Tibial artery (tissue), 4 donors: ENCODE data around the gene EFCAB6.

ENCODE experiments used
- DNase-seq, 2 donors: peaks; one replicate each; pipeline ENCODE4 v3.0.0-alpha.2; 2019
- H3K27ac ChIP-seq, 2 donors: fragments of 200-600 bp; sonication (generic) in 1 of 2; 1 replicate in 1 of 2; 2 replicates in 1 of 2; pipeline ENCODE4 v1.5.1; 2018 to 2019; ENCODE audit warnings: mild to moderate bottlenecking in 1 of 2
- H3K27me3 ChIP-seq, 2 donors: fragments of 200-600 bp; sonication (generic) in 1 of 2; one replicate each; pipeline versions ENCODE4 v1.5.1 to v1.6.0; 2016 to 2019
- H3K36me3 ChIP-seq, 3 donors: fragments of 200-600 bp; sonication (generic) in 2 of 3; one replicate each; pipeline ENCODE4 v1.5.1; 2016 to 2019; ENCODE audit warnings: mild to moderate bottlenecking in 2 of 3
- H3K4me1 ChIP-seq, 4 donors: fragments of 200-600 bp; sonication (generic) in 2 of 4; 1 replicate in 3 of 4; 2 replicates in 1 of 4; pipeline ENCODE4 v1.5.1; 2016 to 2019
- H3K4me3 ChIP-seq, 2 donors: fragments of 200-600 bp; sonication (generic) in 1 of 2; 1 replicate in 1 of 2; 2 replicates in 1 of 2; pipeline ENCODE4 v1.5.1; 2018 to 2019; ENCODE audit warnings: mild to moderate bottlenecking in 2 of 2
- H3K9me3 ChIP-seq, 3 donors: fragments of 200-600 bp; sonication (generic) in 1 of 3; one replicate each; pipeline ENCODE4 v1.5.1; 2016 to 2019
- intact Hi-C: fragments of 100-400 bp; cut with DNase I; formaldehyde crosslinking; loops from one replicate; pipeline ENCODE4 v1.15.0; 2023; ENCODE audit warnings: low total_unique reads
- TF ChIP-seq, protein P1 (sequence below), 2 experiments: fragments of 200-600 bp in 1 of 2; fragments of 450-650 bp in 1 of 2; IDR thresholded peaks; one replicate each; pipeline ENCODE4 v1.5.1; 2017 to 2019; ENCODE audit warnings: antibody characterized with exemption in 2 of 2, mild to moderate bottlenecking in 1 of 2, moderate library complexity in 1 of 2

Gene EFCAB6

DNA sequence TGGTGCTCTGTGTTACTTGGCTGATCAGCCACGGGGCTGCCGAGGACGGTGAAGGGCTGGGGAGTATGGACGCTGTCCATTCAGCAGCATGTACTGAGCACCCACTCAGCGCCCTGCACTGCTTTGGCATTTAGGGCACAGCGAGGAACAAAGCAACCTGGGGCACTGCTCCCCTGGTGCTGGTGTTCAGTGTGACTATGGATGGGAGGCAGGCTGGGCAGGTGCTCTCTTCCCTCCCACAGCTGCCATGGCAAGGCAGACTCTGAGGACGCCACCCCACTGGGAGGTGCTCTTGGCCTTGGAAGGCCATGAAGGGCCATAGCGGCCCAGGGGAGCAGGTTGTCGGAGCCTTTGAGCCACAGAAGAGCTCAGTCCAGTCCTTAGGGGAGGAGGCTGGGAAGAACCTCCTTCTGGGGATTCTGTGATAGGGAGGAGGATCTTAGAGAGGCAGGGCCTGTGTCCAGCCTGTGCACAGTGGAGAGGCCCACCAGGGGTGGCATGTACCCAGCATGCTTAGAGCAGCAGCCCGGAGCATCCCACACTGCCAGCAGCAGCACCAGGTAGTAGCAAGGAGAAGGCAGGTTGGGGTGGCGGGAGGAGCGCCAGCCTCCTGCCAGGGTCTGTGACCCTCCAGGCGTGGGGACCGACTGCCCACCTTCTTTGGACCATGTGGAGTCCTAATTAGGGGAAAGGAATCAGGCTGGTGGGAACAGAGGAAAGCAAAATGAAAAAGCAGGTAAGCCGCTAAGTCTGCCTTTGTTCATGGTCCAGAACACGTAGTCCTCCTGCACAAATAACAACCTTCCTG, 258.4 kb downstream of the EFCAB6 start:
- DNase-seq, result peak in 1 of 2 donors; percentile 44
- Histone ChIP-seq H3K4me3 (no peak overlapping the region), H3K9me3 (peaks cover 0 to 6% (median 5%) of the 10 kb centered on the region in 3 donors), H3K27me3 (no peaks in the 10 kb centered on the region), H3K27ac (no peak overlapping the region), H3K4me1 (no peaks in the 10 kb centered on the region), H3K36me3 (no peaks in the 10 kb centered on the region)
- TF ChIP-seq, protein P1, sequence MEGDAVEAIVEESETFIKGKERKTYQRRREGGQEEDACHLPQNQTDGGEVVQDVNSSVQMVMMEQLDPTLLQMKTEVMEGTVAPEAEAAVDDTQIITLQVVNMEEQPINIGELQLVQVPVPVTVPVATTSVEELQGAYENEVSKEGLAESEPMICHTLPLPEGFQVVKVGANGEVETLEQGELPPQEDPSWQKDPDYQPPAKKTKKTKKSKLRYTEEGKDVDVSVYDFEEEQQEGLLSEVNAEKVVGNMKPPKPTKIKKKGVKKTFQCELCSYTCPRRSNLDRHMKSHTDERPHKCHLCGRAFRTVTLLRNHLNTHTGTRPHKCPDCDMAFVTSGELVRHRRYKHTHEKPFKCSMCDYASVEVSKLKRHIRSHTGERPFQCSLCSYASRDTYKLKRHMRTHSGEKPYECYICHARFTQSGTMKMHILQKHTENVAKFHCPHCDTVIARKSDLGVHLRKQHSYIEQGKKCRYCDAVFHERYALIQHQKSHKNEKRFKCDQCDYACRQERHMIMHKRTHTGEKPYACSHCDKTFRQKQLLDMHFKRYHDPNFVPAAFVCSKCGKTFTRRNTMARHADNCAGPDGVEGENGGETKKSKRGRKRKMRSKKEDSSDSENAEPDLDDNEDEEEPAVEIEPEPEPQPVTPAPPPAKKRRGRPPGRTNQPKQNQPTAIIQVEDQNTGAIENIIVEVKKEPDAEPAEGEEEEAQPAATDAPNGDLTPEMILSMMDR (IDR thresholded peaks at IDR 0.05), result no peak
- intact Hi-C loops, result no loop called here

DNA sequence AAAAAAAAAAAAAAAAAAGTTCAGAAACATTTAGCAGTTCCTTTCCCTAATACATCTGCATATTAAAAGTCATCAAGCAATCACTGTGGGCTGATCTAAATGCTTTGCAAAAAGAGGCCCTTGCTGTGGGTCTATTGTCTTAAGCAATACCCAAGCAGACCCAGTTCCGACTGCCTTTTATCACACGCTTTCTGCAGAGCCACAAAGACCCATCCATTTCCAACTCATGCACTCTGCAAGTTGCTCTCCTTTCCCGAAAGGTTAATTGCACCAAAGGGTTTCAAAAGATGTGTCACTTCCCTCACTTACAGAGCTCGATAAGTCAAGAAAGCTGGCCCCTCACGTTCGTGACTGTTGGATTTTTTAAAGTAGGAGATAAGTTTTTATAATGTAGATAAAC, 261.4 kb downstream of the EFCAB6 start:
- intact Hi-C loops, result no loop called here
- H3K27ac ChIP-seq, result no peak overlapping the region
- H3K36me3 ChIP-seq, result no peaks in the 10 kb centered on the region
- H3K27me3 ChIP-seq, result no peaks in the 10 kb centered on the region
- H3K4me1 ChIP-seq, result no peaks in the 10 kb centered on the region
- H3K4me3 ChIP-seq, result no peak overlapping the region
- DNase-seq, result peak in 1 of 2 donors; percentile 10
- TF ChIP-seq, protein P1 (IDR thresholded peaks at IDR 0.05), result no peak
- no peaks in the 10 kb centered on the region for H3K9me3 ChIP-seq

DNA sequence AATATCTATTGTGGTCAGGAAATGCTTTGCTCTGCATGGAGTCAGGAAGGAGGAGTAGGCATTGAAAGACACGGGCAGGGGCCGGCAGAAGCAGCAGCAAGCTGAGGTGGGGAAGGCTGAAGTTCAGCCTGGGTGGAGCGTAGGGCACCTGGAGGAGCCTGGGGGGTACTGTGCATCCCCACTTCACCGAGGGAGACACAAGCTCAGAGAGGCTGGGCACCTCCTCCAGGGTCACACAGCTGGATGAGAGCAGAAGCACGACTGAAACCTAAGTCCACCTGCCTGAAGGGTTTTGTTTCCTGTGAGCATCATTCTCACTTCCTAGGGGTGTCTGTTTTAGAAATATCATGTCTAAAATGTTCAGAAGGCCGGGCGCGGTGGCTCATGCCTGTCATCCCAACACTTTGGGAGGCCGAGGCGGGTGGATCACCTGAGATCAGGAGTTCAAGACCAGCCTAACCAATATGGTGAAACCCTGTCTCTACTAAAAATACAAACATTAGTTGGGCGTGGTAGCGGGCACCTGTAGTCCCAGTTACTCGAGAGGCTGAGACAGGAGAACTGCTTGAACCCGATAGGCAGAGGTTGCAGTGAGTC, 262.0 kb downstream of the EFCAB6 start:
- H3K4me3 ChIP-seq, result no peak overlapping the region
- TF ChIP-seq, protein P1 (IDR thresholded peaks at IDR 0.05), result no peak
- H3K36me3 ChIP-seq, result no peaks in the 10 kb centered on the region
- peak in 1 of 2 donors; percentile 28 for DNase-seq
- H3K27ac ChIP-seq, result no peak overlapping the region
- intact Hi-C loops, result no loop called here
- no peaks in the 10 kb centered on the region for H3K27me3 ChIP-seq
- H3K4me1 ChIP-seq, result no peaks in the 10 kb centered on the region
- H3K9me3 ChIP-seq, result no peaks in the 10 kb centered on the region

DNA sequence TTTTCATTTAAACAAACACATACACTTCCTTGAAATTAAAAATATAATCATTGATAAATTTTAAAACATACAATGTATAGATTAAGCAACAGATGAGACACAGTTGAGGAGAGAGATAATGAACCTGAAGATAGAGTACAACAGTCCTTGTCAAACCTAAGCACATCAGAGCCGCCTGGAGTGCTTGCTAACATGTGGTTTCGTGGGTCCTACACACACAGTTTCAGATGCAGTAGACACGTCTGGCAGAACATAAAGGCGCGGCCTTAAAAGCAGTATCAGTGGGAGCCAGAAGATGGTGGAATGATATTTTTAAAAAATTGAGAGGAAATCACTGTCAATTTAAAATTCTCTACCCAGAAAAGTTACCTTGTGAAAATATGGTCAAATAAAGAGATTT, 265.9 kb downstream of the EFCAB6 start:
- H3K27ac ChIP-seq, result no peak overlapping the region
- H3K4me3 ChIP-seq, result no peak overlapping the region
- intact Hi-C loops, result no loop called here
- no peaks in the 10 kb centered on the region for H3K27me3 ChIP-seq
- H3K4me1 ChIP-seq, result no peaks in the 10 kb centered on the region
- TF ChIP-seq, protein P1 (IDR thresholded peaks at IDR 0.05), result no peak
- H3K9me3 ChIP-seq, result no peaks in the 10 kb centered on the region
- DNase-seq, result no peak
- no peaks in the 10 kb centered on the region for H3K36me3 ChIP-seq

DNA sequence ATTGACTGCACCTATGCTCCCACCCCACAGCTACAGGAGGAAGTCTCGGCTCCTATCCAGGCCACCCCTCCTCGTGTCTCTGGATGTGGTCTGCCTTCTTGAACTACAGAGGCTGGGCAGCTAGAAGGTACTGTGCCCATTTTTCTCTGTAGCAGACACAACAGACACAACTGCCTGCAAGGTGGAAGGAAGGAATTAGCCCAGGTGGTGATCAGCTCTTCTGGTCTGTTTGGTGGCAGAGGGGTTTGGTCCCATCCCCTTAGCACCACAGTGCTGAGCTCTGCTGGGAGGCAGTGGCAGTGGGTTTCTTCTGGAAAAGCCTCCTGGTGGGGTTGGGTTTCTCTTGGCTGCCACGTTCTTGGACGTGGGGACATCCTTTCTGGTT, 267.8 kb downstream of the EFCAB6 start:
- Histone ChIP-seq H3K9me3 (no peaks in the 10 kb centered on the region), H3K27me3 (no peaks in the 10 kb centered on the region), H3K36me3 (no peaks in the 10 kb centered on the region), H3K27ac (no peak overlapping the region), H3K4me1 (no peaks in the 10 kb centered on the region), H3K4me3 (no peak overlapping the region)
- intact Hi-C loops, result no loop called here
- no peak for DNase-seq
- TF ChIP-seq, protein P1 (IDR thresholded peaks at IDR 0.05), result no peak
